Measurements from ENCODE around the gene PIF1. TPM values are rescaled to one million over a fixed set of nuclear protein-coding genes. Genes with fewer than 3 reads are reported as not detected.

Gene PIF1
- total and polyA plus RNA-seq, 2 of the 4 experiments (the other 2 are of a cell fraction): 3.9 to 19.9 TPM

DNA sequence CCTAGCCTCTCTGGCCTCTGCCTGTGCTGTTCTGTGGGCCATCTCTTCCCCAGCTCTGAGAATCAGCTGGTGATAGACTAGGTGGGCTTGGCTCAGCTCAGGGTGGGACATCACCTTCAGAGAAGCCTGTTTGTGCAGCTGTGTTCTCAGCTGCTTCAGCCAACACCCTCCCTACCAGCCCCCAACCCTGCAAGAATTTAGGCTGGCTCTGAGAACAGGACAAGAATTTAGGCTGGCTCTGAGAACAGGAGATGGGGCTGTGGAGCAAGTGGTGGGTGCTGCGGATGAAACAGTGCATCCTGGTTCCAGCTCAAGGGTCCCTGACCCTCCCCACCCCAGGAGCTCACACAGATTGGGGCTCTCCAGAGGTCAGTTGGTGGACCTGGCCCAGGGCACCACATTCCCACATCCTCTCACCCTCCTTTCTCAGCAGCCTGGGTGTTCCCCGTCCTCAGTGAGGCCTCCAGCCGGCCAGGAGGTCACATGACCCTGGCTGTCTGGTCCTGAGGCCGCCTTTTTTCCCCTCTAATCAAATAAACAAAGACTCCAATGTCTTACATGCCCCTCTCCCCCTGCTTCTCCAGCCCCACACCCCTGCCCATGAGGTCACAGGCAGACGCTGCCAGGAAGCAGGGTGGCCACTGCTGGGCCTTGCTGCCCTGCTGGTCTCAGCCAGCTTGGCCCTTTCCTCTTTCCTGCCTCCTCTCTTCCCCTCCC lies 31.1 kb upstream of the PIF1 start:
- peak overlapping the region; percentile 94 for H2BK20ac ChIP-seq (ENCODE audit: low read depth, low read length)
- H3K56ac ChIP-seq (ENCODE audit: extremely low read depth, insufficient read depth, low read length): peak overlapping the region; percentile 93
- in situ Hi-C loops (cut with MboI; ENCODE audit: low sequenced_read_pairs) (no loop called here), intact Hi-C loops (cut with micrococcal nuclease) (loop anchor here (5.0 kb wide), 1 partner anchor 131 kb away; the partner anchor contains the start of gene SPG21), dilution Hi-C loops (cut with HindIII; ENCODE audit: low sequenced_read_pairs, unreplicated experiment) (no loop called here)
- peaks cover 63 to 94% of the 10 kb centered on the region in 2 experiments for H3K79me1 ChIP-seq (ENCODE audit: low read depth in 1 of 2, low read length in 2 of 2)
- ChIA-PET POLR2A (ENCODE audit: unreplicated experiment) (no interaction called here), CTCF (interaction anchor here (1.0 kb wide), 1 partner anchor 26 kb away, joined by 3 read pairs; no protein-coding TSS in a partner anchor)
- peak overlapping the region; percentile 98 for H2BK5ac ChIP-seq (ENCODE audit: low read depth, low read length, poor library complexity, severe bottlenecking)
- H3K18ac ChIP-seq (ENCODE audit: low read depth, low read length): peak overlapping the region; percentile 95
- H2AK9ac ChIP-seq (replicated peaks; ENCODE audit: low read depth, low read length, poor library complexity): peak overlapping the region; percentile 100
- peak overlapping the region; percentile 77 to 96 for H4K8ac ChIP-seq (ENCODE audit: low read depth in 2 of 2, low read length in 2 of 2)
- H3K36me3 ChIP-seq (ENCODE audit: control insufficient read depth, insufficient read depth, low read length): peaks cover 71% of the 10 kb centered on the region
- H2AFZ ChIP-seq (replicated peaks; ENCODE audit: low read length, poor library complexity): peak overlapping the region; percentile 64
- H2BK15ac ChIP-seq (ENCODE audit: low read depth, low read length): peak overlapping the region; percentile 92
- H2BK120ac ChIP-seq (ENCODE audit: low read depth, low read length): peak overlapping the region; percentile 97
- WGBS, 2 experiments (ENCODE audit: extremely low coverage in 2 of 2, insufficient read length in 1 of 2): 0% methylated on average over 3 of the region's 5 CpGs; no CpG with 5 or more reads in 1 of the 2 experiments
- H3K9ac ChIP-seq (ENCODE audit: low read depth, low read length): peak overlapping the region; percentile 63
- H3K4me1 ChIP-seq (ENCODE audit: control insufficient read depth, insufficient read depth, low read length): peaks cover 65% of the 10 kb centered on the region
- peak overlapping the region; percentile 96 for H4K5ac ChIP-seq (ENCODE audit: low read depth, low read length)
- peak overlapping the region; percentile 99 for H3K4ac ChIP-seq (ENCODE audit: low read depth, low read length)
- peak; percentile 69 for ATAC-seq (ENCODE audit: low read depth)
- no peaks in the 10 kb centered on the region for H3K27me3 ChIP-seq (ENCODE audit: control insufficient read depth, insufficient read depth, low read length)
- peaks cover 36% of the 10 kb centered on the region for H4K20me1 ChIP-seq (ENCODE audit: insufficient read depth, low read length)
- H3K23ac ChIP-seq (ENCODE audit: low read depth, low read length): peak overlapping the region; percentile 97
- no peaks in the 10 kb centered on the region for H3K9me3 ChIP-seq (ENCODE audit: control insufficient read depth, insufficient read depth, low read length)
- no TSS peak for BruUV-seq (replicated peaks)
- H3K14ac ChIP-seq (replicated peaks; ENCODE audit: low read depth, low read length): peak overlapping the region; percentile 98
- H2AK5ac ChIP-seq (ENCODE audit: low read depth, low read length): peak overlapping the region; percentile 98
- peak overlapping the region; percentile 22 for H3K4me2 ChIP-seq (ENCODE audit: low read depth, low read length)
- H3K4me3 ChIP-seq (ENCODE audit: insufficient read depth, low read depth, low read length): no peak overlapping the region
- H4K91ac ChIP-seq (ENCODE audit: insufficient read depth, low read depth, low read length): peak overlapping the region; percentile 99
- H3K27ac ChIP-seq (ENCODE audit: insufficient read depth, low read length): peak overlapping the region; percentile 96
- peaks cover 61% of the 10 kb centered on the region for H3K9me1 ChIP-seq (ENCODE audit: insufficient read depth, low read length)
- peak; percentile 80 for DNase-seq
- TF ChIP-seq MXI1 (IDR thresholded peaks at IDR 0.05; ENCODE audit: borderline replicate concordance, low read depth, low read length): no peak
- TF ChIP-seq, protein P1, sequence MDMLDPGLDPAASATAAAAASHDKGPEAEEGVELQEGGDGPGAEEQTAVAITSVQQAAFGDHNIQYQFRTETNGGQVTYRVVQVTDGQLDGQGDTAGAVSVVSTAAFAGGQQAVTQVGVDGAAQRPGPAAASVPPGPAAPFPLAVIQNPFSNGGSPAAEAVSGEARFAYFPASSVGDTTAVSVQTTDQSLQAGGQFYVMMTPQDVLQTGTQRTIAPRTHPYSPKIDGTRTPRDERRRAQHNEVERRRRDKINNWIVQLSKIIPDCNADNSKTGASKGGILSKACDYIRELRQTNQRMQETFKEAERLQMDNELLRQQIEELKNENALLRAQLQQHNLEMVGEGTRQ (IDR thresholded peaks at IDR 0.05; ENCODE audit: low read depth, low read length): peak; percentile 88
- peak; percentile 80 for TF ChIP-seq MAZ (IDR thresholded peaks at IDR 0.05; ENCODE audit: borderline replicate concordance, low read depth, low read length)
- TF ChIP-seq CHD1 (IDR thresholded peaks at IDR 0.05; ENCODE audit: low read depth, low read length): no peak
- no peak for TF ChIP-seq RCOR1 (IDR thresholded peaks at IDR 0.05; ENCODE audit: insufficient replicate concordance, low read length)
- peak; percentile 54 for TF ChIP-seq BHLHE40 (IDR thresholded peaks at IDR 0.05; ENCODE audit: low read depth, low read length)
- no peak for TF ChIP-seq NFE2L2 (IDR thresholded peaks at IDR 0.05; ENCODE audit: low read depth, low read length)
- no peak for TF ChIP-seq FOS (IDR thresholded peaks at IDR 0.05; ENCODE audit: low read depth, low read length)
- no peak; the same call in 1 of the 2 replicates for TF ChIP-seq SMC3 (IDR thresholded peaks at IDR 0.05; ENCODE audit: low read depth, low read length)
- TF ChIP-seq, protein P2, sequence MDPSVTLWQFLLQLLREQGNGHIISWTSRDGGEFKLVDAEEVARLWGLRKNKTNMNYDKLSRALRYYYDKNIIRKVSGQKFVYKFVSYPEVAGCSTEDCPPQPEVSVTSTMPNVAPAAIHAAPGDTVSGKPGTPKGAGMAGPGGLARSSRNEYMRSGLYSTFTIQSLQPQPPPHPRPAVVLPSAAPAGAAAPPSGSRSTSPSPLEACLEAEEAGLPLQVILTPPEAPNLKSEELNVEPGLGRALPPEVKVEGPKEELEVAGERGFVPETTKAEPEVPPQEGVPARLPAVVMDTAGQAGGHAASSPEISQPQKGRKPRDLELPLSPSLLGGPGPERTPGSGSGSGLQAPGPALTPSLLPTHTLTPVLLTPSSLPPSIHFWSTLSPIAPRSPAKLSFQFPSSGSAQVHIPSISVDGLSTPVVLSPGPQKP (IDR thresholded peaks at IDR 0.05; ENCODE audit: borderline replicate concordance, low read depth, low read length): no peak
- TF ChIP-seq RFX5 (IDR thresholded peaks at IDR 0.05; ENCODE audit: low read depth, low read length): no peak
- no peak for TF ChIP-seq CEBPB (IDR thresholded peaks at IDR 0.05; ENCODE audit: low read depth, low read length)
- no peak for TF ChIP-seq POLR2A (IDR thresholded peaks at IDR 0.05; ENCODE audit: low read depth, low read length)
- TF ChIP-seq RAD21 (IDR thresholded peaks at IDR 0.05; ENCODE audit: low read length): peak; percentile 23; the same call in 1 of the 2 replicates
- no peak for TF ChIP-seq MAFK (IDR thresholded peaks at IDR 0.05; ENCODE audit: low read depth, low read length)

Measured in IMR-90 (cell line).